SH-SY5Y (cell line): ENCODE measurements around the gene NCKAP5L.

Experiments
- GATA2 ChIP-seq: IDR thresholded peaks from 2 replicates; pipeline ENCODE4 v1.6.1; 2011; ENCODE audit warnings: mild to moderate bottlenecking, low read depth, low read length
- GATA3 ChIP-seq: IDR thresholded peaks from 2 replicates; pipeline ENCODE4 v1.6.1; 2011; ENCODE audit warnings: low read depth, mild to moderate bottlenecking, low read length, moderate library complexity

GRCh38 chr12:49813131-49813530 lies 15.1 kb downstream of the NCKAP5L start:
- TF ChIP-seq GATA2 (no peak), GATA3 (no peak)
